IPS-18c (cell line): ENCODE data around the gene TTC4.
"Not testable (repeated sequence)": the region's sequence is repeated elsewhere in the genome, so short reads cannot be mapped to it uniquely, and the experiment has no call there.

ENCODE experiments used
- H3K4me3 ChIP-seq: 2 replicates; pipeline ENCODE4 v1.7.0; 2013; ENCODE audit warnings: low read depth, mild to moderate bottlenecking, low read length, moderate library complexity; ENCODE audit not compliant: insufficient read depth
- H3K9me3 ChIP-seq: one replicate; pipeline ENCODE4 v1.6.1; 2013; ENCODE audit warnings: mild to moderate bottlenecking, low read length, moderate library complexity; ENCODE audit not compliant: control insufficient read depth, insufficient read depth

The TTC4 gene

DNA sequence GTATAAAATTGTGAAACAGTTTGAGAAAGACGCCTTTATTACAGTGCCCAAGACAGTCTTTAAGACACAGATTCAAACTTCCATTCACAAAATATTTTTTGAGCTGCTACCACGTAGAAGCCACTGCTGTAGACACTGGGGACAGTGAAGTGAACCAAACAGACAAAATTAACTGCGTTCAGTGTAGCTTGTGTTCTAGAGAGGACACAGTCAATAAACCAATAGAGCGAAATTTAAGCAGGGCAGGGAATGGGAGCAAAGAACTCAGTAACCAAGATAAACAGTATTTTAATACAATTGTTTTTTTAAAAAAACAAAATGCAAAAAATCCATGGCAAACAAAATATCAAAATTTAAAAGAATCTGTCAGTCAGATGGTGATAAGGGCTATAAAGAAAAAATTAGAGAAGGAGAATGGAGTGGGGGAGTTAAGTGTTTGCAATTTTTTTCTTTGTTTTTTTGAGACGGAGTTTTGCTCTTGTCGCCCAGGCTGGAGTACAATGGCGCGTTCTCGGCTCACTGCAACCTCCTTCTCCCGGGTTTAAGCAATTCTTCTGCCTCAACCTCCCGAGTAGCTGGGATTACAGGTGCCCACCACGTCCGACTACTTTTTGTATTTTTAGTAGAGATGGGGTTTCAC lies 49.4 kb downstream of the TTC4 start:
- Histone ChIP-seq H3K4me3 (peak overlapping the region; percentile 48), H3K9me3 (no peaks in the 10 kb centered on the region)

DNA sequence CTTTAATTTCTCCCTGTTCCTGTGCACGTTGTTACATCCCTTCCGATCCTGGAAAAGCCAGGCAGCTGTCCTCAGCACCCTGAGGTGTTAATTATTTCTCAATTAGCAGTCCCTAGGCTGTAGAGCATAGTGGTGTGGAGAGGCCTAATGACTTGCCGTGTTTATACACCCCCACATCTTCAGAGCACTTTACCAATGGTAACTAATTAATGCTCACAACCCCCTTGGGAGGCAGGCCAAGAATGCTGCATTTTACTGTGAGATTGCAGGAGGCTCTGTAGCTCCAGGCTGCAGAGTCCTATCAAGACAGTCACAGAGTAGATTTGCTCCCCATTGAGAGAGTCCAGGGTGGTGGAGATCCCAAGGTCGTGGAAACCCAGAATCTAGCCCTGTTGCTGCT lies 51.1 kb downstream of the TTC4 start:
- Histone ChIP-seq H3K9me3 (no peaks in the 10 kb centered on the region), H3K4me3 (no peak overlapping the region)

DNA sequence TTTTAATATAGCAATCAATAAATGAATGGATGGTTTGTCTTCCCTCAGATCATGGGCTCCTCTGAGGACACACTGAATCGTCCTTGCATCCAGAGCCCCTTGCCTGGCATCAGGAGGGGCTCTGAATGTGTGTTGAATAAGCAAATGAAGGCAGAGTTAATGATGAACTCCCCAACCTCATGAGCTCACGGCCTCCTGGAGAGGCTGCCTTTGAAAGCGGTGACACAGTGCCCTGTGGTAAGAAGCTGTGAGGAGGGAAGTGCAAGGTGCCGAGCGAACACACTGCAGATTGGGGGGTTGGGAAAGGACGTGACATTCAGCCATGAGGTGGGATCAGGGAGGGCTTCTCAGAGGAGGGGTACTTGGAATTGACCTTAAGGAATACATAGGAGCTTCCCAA lies 51.9 kb downstream of the TTC4 start:
- Histone ChIP-seq H3K4me3 (no peak overlapping the region), H3K9me3 (no peaks in the 10 kb centered on the region)

DNA sequence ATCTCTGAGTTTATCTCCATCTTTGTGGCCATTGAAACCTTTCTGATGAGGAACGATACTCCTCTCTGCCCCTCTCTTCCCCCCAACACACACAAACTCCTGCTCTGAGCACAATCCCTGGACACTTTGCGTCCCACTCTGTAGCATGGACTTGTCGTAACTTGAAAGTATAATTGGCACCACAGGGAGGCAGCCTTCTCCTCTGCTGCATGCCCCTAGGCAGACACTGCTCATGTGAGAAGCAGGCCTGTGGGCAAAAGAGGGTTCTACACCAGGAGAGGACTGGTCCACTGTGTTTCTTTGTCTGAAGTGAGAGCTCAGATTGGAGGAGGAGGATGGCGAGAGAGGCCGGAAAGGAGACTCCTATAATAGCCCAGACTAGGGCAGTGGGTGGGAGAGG lies 52.4 kb downstream of the TTC4 start:
- Histone ChIP-seq H3K4me3 (no peak overlapping the region), H3K9me3 (no peaks in the 10 kb centered on the region)

DNA sequence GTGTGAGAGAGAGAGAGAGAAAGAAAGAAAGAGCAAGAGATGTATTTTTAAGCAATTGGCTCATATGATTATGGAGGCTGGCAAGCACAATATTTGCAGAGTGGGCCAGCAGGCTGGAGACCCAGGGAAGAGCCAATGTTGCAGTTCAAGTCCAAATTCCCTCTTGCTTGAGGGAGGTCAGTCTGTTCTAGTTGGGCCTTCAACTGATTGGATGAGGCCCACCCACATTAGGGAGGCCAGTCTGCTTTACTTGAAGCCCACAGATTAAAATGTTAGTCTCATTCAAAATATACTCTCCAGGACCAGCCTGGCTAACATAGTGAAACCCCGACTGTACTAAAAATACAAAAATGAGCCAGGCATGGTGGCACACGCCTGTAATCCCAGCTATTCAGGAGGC lies 57.3 kb downstream of the TTC4 start:
- H3K9me3 ChIP-seq, result no peaks in the 10 kb centered on the region

DNA sequence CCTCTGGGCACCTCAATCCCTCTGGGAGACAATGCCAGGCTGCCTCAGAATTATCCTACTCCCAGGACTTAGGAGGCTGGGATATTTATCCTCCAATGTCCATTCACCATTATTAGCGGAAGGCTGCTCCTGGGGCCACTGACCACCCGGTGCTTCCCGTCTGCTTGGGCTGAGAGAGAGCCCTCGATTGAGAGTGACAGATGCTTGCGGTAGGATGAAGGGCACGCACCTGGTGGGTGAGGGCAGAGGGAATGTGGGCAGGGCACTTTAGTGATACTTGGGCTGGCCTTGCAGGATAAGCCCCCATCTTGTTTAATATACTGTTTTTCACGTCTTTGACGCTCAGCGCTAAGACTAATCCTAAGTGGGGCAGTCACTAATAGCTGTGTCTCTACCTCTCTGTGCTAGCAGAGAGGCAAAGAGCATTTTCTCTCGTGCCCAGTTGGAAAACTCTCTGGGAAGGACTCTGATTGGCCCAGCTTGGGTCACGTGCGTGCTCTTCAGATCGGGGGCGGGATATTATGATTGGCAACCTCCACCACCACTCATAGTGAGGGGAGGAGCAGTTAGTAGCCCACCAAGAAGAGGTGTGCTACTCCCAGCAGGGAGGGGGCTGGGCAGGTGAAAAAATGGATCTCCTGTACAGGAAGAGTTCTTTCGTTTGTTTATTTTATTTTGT lies 59.3 kb downstream of the TTC4 start:
- H3K4me3 ChIP-seq, result no peak overlapping the region; the same call in 1 of the 2 replicates
- no peaks in the 10 kb centered on the region for H3K9me3 ChIP-seq

More for the DNA sequence above, 57.3 kb downstream of the TTC4 start:
- no peak overlapping the region for H3K4me3 ChIP-seq

DNA sequence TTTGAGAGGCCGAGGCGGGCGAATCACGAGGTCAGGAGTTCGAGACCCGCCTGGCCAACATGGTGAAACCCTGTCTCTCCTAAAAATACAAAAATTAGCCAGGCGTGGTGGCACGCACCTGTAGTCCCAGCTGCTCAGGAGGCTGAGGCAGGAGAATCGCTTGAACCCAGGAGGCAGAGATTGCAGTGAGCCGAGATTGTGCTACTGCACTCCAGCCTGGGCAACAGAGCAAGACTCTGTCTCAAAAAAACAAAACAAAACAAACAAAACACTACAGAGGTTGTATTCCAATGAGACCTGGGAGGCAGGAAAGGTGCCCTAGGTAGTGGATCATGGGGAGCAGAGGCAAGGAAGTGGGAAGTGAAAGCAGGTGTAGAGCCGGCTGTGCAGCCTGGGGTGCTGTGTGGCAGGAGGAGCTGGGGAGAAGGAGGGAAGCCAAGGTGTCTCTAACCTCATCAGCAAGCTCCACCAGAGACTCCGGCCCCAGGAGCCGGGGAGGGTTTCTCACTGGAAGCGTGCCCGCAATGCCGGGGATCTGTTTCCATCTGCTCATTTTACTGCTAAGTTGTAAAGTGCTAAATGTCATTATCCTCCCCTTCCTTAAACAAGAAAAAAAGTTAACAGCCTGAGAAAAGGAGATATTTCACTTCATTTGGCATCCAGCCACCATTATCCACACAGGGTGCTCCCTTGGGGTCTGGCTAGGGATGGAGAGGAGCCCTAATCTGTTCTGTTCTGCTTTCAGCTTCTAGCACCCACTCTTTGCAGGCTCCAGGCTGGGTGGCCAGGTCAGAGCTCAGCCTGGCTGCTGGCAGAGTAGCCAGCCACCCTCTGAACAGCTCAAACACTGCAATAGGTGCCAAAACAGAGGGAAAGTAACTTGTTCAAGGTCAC lies 60.4 kb downstream of the TTC4 start:
- not testable (repeated sequence) for H3K4me3 ChIP-seq, H3K9me3 ChIP-seq

DNA sequence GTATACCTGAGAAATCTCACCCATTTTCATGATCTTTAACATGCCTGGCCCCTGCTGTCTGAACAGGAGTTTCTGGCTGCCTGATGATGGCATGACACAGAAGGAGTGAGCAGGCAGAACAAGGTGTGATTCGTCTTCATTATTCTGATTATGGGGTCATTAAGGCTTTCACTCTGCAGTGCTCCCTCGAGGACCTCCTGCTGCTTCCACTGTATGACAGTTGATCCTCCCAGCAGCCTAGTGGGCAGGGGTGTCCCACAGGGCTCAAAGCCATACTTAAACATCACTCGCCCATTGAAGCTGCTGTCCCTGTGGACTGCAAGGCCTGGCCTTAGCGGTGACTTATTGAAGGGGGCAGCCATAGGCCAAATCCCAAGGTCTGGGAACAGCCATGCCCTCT lies 61.4 kb downstream of the TTC4 start:
- H3K9me3 ChIP-seq, result no peaks in the 10 kb centered on the region
- no peak overlapping the region for H3K4me3 ChIP-seq

DNA sequence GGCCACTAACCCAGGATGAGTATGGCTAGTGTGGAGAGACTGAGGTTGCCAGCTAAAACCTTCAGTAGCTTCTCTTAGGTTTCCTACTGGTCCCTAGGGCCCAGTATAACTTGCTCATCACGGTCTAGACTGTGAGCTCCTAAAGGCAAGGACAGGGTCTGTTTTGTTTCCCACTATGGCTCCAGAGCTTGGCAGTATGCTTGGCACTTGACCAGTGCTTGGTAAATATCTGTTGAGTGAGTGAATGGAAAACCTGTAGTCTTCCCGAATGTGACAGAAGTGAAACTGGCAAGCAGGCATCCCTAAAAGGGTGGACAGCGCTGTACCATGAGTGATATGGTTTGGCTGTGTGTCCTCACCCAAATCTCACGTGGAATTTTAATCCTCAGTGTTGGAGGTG lies 61.8 kb downstream of the TTC4 start:
- Histone ChIP-seq H3K9me3 (no peaks in the 10 kb centered on the region), H3K4me3 (no peak overlapping the region)

DNA sequence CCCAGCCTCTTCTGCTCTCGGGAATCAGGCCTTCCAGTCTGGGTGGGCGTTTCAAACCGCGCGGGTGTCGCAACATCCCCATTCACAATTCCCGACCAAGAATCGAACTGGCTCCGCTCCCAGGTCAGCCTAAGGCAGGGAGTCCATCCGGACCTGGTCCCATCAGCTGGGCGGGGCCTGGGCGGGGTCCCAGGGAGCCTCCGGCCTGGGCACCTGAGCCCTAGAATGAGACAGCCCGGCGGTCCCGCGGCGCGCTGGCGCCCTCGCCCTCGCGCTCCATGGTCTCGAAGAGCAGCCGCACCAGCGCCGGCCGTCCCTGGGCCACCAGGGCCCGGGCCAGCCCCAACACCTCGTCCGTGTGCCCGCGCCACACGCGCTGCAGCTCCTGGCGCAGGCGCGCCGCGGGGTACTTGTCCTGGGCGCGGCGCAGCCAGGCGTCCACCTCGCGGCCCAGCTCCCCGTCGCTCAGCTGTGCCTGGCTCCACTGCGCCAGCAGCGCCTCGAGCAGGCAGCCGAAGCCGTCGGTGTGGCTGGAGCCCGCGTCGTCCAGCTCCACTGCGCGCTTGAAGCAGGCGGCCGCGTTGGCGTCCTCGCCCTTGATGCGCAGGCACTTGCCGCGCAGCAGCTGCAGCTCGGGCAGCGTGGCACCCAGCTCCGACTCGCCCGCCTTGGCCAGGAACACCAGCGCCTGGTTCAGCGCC lies 65.5 kb downstream of the TTC4 start:
- Histone ChIP-seq H3K4me3 (peak overlapping the region; percentile 9; the same call in 1 of the 2 replicates), H3K9me3 (peaks cover 2% of the 10 kb centered on the region)

DNA sequence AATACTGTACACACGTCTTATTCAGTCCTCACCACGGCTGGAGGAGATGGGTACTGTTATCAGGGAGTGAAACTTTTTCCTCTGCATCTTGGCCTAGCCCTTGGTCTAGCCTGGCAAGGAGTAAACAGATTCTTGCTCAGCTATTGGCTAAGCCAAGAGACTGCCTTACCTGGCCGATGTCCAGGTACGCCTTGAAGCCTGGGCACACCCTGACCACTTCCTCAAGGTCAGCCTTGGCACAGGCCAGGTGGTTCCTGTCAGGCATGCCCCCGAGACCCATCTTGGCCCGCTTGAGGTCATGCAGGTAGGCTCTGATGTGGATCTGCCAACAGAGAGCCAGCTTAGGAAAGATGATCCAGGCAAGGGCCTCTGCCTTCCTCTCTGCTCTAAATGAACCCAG lies 66.5 kb downstream of the TTC4 start:
- peaks cover 2% of the 10 kb centered on the region for H3K9me3 ChIP-seq

DNA sequence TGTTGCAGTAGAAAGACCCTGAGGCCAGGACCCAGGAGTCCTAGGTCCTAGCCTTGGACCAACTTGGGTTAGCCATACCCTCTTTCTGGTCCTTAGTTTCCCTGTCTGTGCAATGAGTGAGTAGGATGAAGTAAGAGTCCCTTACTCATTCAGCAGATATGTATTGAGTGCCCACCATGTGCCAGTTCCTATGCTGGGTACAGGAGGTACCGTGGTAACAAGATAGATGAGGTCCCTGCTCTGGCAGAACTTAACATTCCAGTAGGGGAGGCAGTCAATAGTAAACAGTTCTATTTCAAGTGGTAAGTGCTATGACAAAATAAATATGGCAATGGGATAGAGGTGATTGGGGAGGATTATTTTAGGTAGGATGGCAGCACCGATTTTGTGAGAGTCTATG lies 66.9 kb downstream of the TTC4 start:
- Histone ChIP-seq H3K9me3 (peaks cover 2% of the 10 kb centered on the region), H3K4me3 (no peak overlapping the region)

More for the DNA sequence above, 66.5 kb downstream of the TTC4 start:
- H3K4me3 ChIP-seq, result no peak overlapping the region

DNA sequence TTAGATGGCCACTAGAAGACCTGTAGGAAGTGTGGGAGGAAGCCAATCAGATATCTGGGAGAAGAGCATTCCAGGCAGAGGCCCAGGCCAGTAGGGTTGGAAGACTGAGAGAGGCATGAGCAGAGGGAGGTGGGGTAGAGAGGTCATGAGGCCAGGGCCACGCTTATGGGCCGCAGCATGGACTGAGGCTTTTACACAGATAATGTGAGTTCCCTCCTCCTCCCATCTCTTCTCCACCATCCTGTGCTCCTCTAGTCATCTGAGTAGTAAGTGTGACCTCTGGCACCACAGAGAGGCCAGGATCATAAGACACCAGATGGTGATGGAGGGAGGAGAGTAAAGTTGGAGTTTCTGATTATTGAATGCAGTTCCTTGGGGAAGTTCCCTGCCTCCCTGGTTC lies 68.4 kb downstream of the TTC4 start:
- no peak overlapping the region for H3K4me3 ChIP-seq
- H3K9me3 ChIP-seq, result peaks cover 2% of the 10 kb centered on the region

DNA sequence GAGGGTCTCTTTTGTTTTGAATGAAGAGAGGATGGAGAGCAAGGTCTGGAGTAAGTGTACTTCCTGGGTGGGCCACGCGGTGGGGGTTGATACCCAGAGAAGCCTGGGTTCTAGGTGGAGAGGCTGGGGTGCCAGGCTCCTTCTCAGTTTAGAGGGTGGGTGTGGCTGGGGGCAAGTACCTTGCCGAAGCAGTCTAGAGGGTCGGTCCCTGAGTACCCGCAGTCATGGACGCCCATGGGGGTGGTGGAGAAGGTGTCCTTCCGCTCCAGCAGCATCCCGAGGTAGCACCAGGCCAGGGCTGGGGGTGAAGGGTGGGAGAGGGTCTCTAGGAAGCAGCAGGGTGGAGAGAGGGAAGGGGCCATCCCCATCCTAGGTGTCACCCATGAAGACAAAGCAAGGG lies 71.1 kb downstream of the TTC4 start:
- no peak overlapping the region for H3K4me3 ChIP-seq
- H3K9me3 ChIP-seq, result peaks cover 2% of the 10 kb centered on the region

DNA sequence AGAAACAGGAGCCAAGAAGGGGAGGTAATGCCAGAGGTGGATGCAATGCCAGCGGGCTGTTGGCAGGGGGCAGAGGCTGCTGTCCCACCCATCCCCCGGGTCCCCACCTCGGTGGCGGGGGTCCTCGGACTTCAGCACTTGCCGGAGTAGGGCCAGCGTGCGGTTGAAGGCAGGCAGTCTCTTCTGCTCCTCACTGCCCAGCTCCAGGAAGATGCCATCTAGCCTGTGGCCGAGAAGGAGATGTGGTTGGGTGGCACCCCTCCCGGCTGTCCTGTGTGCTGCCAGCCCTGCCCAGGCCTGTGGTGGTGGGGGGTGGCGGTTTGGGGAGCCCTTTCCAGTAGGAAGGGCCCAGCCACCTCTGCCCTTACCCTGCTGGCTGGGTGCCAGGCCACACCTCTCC lies 71.9 kb downstream of the TTC4 start:
- H3K9me3 ChIP-seq, result peaks cover 2% of the 10 kb centered on the region
- no peak overlapping the region for H3K4me3 ChIP-seq

DNA sequence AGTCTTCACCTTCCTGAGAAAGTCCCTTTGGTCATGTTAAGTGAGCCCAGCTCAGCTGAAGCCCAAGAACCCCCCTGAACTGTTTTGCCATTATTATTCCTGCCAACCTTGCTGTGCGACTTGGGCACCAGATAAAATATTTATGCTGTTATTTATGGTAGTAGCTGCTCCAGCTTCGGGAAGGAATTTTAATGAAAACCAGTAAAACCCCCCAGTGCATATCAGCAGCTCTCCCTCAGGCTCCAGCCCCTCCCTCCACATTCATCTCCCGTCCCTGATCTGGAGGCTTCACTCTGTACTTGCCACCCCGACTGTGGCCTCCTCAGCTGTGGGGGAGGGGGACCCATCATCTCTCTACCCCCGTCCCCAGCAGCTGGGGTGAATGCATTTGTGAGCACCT lies 72.8 kb downstream of the TTC4 start:
- Histone ChIP-seq H3K9me3 (peaks cover 2% of the 10 kb centered on the region), H3K4me3 (no peak overlapping the region)

DNA sequence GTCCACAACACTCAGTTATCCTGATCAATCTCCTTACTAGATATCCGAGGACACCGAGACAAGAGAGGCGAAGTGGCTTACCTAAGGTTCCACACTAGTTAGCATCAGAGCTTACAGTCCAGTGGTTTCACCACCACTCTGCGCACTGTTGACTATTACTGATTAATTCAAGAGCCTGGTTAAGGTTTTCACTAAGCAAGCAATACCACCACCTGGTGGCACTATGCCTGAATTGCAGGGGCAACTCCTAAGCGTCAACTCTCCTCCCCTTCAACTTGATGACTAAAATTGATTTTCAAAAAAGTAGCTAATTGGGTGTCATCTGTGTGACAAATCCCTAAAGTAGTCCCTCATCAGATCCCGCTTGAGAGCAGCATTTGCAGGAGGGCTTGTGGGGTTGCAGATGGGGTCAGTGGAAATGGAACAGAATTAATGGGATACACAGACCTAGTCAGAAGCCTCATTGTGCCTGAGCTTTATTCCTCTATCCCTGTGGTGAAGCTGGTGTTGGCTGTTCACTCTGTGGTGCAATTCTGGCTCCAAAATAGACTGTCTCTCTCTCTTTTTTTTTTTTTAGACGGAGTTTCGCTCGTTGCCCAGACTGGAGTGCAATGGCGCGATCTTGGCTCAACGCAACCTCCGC lies 76.3 kb downstream of the TTC4 start:
- no peak overlapping the region for H3K4me3 ChIP-seq
- H3K9me3 ChIP-seq, result no peaks in the 10 kb centered on the region
